ENCODE results near the gene BIK.

The BIK gene

DNA sequence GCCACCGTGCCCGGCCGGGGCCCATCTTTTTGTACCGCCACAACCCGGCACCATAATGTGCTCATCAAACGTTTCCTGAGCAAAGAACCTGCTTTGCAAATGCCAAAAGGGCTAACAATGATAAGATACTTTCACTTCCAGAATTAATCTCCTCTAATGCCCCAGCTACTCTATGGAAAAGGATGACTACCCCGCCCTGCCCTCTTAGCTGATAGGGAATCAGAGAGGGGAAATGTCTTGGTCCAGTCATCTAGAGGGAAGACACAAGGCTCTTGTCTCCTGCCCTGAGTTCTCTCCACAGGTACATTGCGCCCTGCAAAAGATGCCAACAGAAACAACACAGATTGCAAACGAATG, 21.9 kb upstream of the BIK start:
- peaks cover 22% of the 10 kb centered on the region for H3K4me1 ChIP-seq
- H3K4me3 ChIP-seq, result peak overlapping the region; percentile 85
- H3K4me2 ChIP-seq, result peak overlapping the region; percentile 97
- no peak for TF ChIP-seq Cebpa-rat (IDR thresholded peaks at IDR 0.05)
- peak overlapping the region; percentile 72 for H3K9ac ChIP-seq
- no peaks in the 10 kb centered on the region for H3K27me3 ChIP-seq
- H4K20me1 ChIP-seq, result no peaks in the 10 kb centered on the region
- no peaks in the 10 kb centered on the region for H3K36me3 ChIP-seq
- H3K9me3 ChIP-seq, result no peaks in the 10 kb centered on the region
- H3K27ac ChIP-seq, result peak overlapping the region; percentile 28; the same call in 1 of the 2 replicates

DNA sequence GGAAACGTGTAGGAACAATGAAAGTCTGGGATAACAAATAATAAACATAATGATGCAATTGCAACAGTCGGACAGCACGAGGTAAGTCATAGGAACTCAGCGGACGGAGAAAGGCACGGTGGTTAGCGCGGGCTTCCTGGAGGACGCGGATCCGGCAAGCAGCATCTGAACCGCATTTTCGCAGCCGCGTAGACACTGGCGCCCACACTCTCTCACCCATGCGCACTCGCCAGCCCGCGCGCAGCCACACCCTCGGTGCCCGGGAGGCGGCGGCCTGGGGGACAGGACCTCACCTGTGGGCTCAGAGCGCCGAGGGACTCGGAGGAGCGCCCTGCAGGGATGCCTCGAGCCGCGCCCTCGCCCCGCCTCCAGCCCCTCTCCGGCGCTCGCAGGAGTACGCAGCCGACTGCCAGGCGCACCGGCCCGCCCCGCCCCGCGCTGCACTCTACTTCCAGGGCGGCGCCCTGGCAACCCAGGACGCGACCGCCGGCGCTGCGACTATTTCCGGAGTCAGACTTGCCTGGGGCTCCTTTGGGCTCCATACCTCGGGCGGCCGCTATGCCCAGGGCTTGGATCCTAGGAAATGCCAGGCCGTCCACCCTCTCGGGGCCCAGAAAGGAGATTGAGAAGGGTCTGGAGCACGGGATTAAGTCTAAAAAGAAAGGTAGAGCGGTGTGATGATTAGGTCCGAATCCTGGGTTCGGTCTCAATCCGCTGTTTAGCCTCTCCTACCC, 21.4 kb upstream of the BIK start, which contains the start of gene TTLL1:
TSS of gene TTLL1 (minus strand) at position 408 of the 734 bp plus-strand sequence. CDS start 13,805 bp downstream, outside the sequence.
- no peaks in the 10 kb centered on the region for H3K36me3 ChIP-seq
- H3K27ac ChIP-seq, result peak within 1 kb of the TSS; percentile 28; the same call in 1 of the 2 replicates
- H3K9ac ChIP-seq, result peak within 1 kb of the TSS; percentile 72
- peak within 1 kb of the TSS; percentile 97 for H3K4me2 ChIP-seq
- H4K20me1 ChIP-seq, result no peaks in the 10 kb centered on the region
- H3K9me3 ChIP-seq, result no peaks in the 10 kb centered on the region
- H3K4me3 ChIP-seq, result peak within 1 kb of the TSS; percentile 85
- H3K4me1 ChIP-seq, result peaks cover 24% of the 10 kb centered on the region
- no peak for TF ChIP-seq Cebpa-rat (IDR thresholded peaks at IDR 0.05)
- H3K27me3 ChIP-seq, result no peaks in the 10 kb centered on the region

DNA sequence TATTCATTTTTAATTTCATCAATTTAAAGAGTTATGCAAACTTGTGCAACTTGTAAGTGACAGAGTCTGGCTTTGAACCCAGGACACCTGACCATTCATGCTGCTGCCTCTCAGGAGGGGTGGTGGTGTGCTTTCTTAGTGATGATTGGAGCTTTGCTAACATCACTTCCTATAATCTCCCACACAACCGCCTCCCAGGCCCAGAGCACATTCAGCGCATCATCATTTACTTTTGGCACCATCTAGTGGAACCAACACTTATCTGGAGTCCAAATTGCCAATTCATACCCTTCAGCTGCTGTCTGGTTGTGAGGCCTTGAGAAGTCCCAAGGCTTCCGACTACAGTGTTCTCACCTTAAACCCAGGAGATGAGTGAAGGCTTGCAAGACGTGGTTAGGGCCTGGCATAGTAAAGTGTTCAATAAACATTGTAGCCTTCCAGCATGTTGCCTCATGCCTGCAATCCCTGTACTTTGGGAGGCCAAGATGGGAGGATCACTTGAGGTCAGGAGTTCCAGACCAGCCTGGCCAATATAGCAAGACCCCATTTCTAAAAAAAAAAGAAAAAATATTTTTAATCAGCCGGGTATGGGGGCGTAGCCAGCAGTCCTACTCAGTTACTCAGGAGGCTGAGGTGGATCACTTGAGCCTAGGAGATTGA, 20.3 kb upstream of the BIK start:
- Histone ChIP-seq H3K27ac (no peak overlapping the region), H3K9me3 (no peaks in the 10 kb centered on the region), H3K4me1 (peaks cover 35% of the 10 kb centered on the region), H3K4me2 (peak overlapping the region; percentile 97), H3K9ac (no peak overlapping the region), H4K20me1 (no peaks in the 10 kb centered on the region), H3K36me3 (no peaks in the 10 kb centered on the region), H3K27me3 (no peaks in the 10 kb centered on the region), H3K4me3 (no peak overlapping the region)
- no peak for TF ChIP-seq Cebpa-rat (IDR thresholded peaks at IDR 0.05)

DNA sequence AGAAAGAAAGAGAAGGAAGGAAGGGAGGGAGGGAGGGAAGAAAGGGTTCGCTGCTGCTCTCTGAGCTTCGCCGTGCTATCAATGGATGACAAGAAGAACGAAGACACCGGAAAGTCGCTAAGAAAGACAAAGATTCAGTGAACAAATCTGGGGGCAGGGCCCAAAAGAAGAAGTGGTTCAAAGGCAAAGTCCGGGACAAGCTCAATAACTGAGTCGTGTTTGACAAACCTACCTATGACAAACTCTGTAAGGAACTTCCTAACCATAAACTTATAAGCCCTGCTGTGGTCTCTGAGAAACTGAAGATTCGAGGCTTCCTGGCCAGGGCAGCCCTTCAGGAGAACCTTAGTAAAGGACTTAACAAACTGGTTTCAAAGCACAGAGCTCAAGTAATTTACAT, 18.5 kb upstream of the BIK start:
- H3K36me3 ChIP-seq, result no peaks in the 10 kb centered on the region
- H3K9ac ChIP-seq, result no peak overlapping the region; the same call in 1 of the 2 replicates
- no peak for TF ChIP-seq Cebpa-rat (IDR thresholded peaks at IDR 0.05)
- H3K4me2 ChIP-seq, result 0 out of 2 replicates have a peak overlapping the region, but pooled peaks have one; percentile 6
- H3K9me3 ChIP-seq, result peaks cover 18% of the 10 kb centered on the region
- H3K27ac ChIP-seq, result no peak overlapping the region
- H3K4me1 ChIP-seq, result peaks cover 37% of the 10 kb centered on the region
- no peaks in the 10 kb centered on the region for H3K27me3 ChIP-seq
- H3K4me3 ChIP-seq, result no peak overlapping the region
- no peaks in the 10 kb centered on the region for H4K20me1 ChIP-seq

DNA sequence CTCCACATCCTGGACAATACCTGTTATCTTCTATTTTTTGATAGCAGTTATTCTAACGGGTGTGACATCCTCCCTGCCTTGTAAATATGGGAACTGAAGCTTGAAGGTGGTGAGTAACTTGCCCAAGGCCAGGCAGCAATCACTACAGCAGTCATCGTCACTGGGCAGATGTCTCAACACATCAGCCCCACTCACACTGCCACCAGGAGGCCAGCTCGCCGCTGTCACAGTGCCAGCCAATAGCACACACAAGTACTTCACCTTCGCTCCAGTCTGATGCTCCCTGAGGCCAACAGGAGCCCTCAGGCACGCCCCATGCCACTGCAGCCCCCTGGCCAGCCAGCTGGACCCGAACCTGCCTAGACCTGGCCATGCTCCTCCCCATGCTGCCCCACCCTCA, 16.5 kb upstream of the BIK start:
- H3K4me1 ChIP-seq, result peaks cover 29% of the 10 kb centered on the region
- 0 out of 2 replicates have a peak overlapping the region, but pooled peaks have one; percentile 26 for H3K27ac ChIP-seq
- H3K9me3 ChIP-seq, result peaks cover 22% of the 10 kb centered on the region
- TF ChIP-seq Cebpa-rat (IDR thresholded peaks at IDR 0.05), result no peak
- H3K4me2 ChIP-seq, result peak overlapping the region; percentile 32
- no peaks in the 10 kb centered on the region for H3K27me3 ChIP-seq
- no peak overlapping the region for H3K4me3 ChIP-seq
- H4K20me1 ChIP-seq, result no peaks in the 10 kb centered on the region
- H3K9ac ChIP-seq, result no peak overlapping the region
- no peaks in the 10 kb centered on the region for H3K36me3 ChIP-seq

GRCh38 chr22:43094551-43094950, 16.0 kb upstream of the BIK start:
- H4K20me1 ChIP-seq, result no peaks in the 10 kb centered on the region
- H3K4me1 ChIP-seq, result peaks cover 27% of the 10 kb centered on the region
- 0 out of 2 replicates have a peak overlapping the region, but pooled peaks have one; percentile 26 for H3K27ac ChIP-seq
- H3K9ac ChIP-seq, result no peak overlapping the region
- TF ChIP-seq Cebpa-rat (IDR thresholded peaks at IDR 0.05), result no peak
- no peaks in the 10 kb centered on the region for H3K36me3 ChIP-seq
- peak overlapping the region; percentile 32 for H3K4me2 ChIP-seq
- no peak overlapping the region for H3K4me3 ChIP-seq
- peaks cover 22% of the 10 kb centered on the region for H3K9me3 ChIP-seq
- no peaks in the 10 kb centered on the region for H3K27me3 ChIP-seq

GRCh38 chr22:43096420-43096819, 14.1 kb upstream of the BIK start:
- no peak for TF ChIP-seq Cebpa-rat (IDR thresholded peaks at IDR 0.05)
- peaks cover 36% of the 10 kb centered on the region for H3K4me1 ChIP-seq
- H3K36me3 ChIP-seq, result no peaks in the 10 kb centered on the region
- H3K27ac ChIP-seq, result no peak overlapping the region
- H3K9ac ChIP-seq, result no peak overlapping the region
- H3K4me3 ChIP-seq, result no peak overlapping the region
- no peak overlapping the region for H3K4me2 ChIP-seq
- H3K27me3 ChIP-seq, result no peaks in the 10 kb centered on the region
- H3K9me3 ChIP-seq, result peaks cover 22% of the 10 kb centered on the region
- no peaks in the 10 kb centered on the region for H4K20me1 ChIP-seq

GRCh38 chr22:43098356-43098755, 12.2 kb upstream of the BIK start:
- H3K4me1 ChIP-seq, result peaks cover 39% of the 10 kb centered on the region

DNA sequence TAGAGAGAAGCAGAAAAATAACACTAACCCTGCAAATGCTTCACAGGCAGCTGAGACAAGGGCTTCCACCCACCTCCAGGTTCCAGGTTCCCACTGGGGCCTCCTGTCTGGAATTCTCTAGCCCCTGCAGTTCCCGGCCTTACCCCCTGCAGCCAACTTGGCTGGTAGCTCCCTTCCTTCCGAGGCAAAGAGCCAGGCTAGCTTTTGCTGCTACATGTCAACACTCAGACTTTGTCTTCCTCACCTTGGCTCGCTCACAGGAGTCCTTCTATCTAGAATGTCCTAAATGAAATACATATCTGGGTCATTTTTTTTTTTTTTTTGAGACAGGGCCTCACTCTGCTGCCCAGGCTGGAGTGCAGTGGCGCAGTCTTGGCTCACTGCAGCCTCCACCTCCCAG, 11.5 kb upstream of the BIK start:
- no peak for TF ChIP-seq Cebpa-rat (IDR thresholded peaks at IDR 0.05)
- no peak overlapping the region for H3K9ac ChIP-seq
- H3K4me1 ChIP-seq, result peaks cover 44% of the 10 kb centered on the region
- H3K27me3 ChIP-seq, result no peaks in the 10 kb centered on the region
- no peaks in the 10 kb centered on the region for H4K20me1 ChIP-seq
- no peak overlapping the region for H3K4me2 ChIP-seq
- H3K27ac ChIP-seq, result no peak overlapping the region
- no peaks in the 10 kb centered on the region for H3K36me3 ChIP-seq
- H3K4me3 ChIP-seq, result no peak overlapping the region
- peaks cover 22% of the 10 kb centered on the region for H3K9me3 ChIP-seq

More at GRCh38 chr22:43098356-43098755, 12.2 kb upstream of the BIK start:
- Histone ChIP-seq H3K9me3 (peaks cover 22% of the 10 kb centered on the region), H3K27me3 (no peaks in the 10 kb centered on the region), H3K27ac (no peak overlapping the region), H3K9ac (no peak overlapping the region), H3K36me3 (no peaks in the 10 kb centered on the region), H3K4me3 (no peak overlapping the region), H4K20me1 (no peaks in the 10 kb centered on the region), H3K4me2 (no peak overlapping the region)
- no peak for TF ChIP-seq Cebpa-rat (IDR thresholded peaks at IDR 0.05)

GRCh38 chr22:43100225-43100624, 10.3 kb upstream of the BIK start:
- no peak for TF ChIP-seq Cebpa-rat (IDR thresholded peaks at IDR 0.05)
- Histone ChIP-seq H3K27ac (no peak overlapping the region), H4K20me1 (no peaks in the 10 kb centered on the region), H3K4me2 (0 out of 2 replicates have a peak overlapping the region, but pooled peaks have one; percentile 48), H3K9ac (no peak overlapping the region), H3K4me3 (no peak overlapping the region), H3K36me3 (no peaks in the 10 kb centered on the region), H3K4me1 (peaks cover 44% of the 10 kb centered on the region), H3K27me3 (no peaks in the 10 kb centered on the region), H3K9me3 (peaks cover 22% of the 10 kb centered on the region)

All from BLaER1 (cell line).